GM21825 (cell line): ENCODE measurements around the gene CHRNA9.
"Not testable (repeated sequence)": the region's sequence is repeated elsewhere in the genome, so short reads cannot be mapped to it uniquely, and the experiment has no call there.

Experiments
- ATAC-seq: cut with Tn5 transposase; IDR thresholded peaks from one replicate; pipeline ENCODE4 v1.9.1; 2021; ENCODE audit warnings: mild to moderate bottlenecking, moderate library complexity; ENCODE audit not compliant: unreplicated experiment

CHRNA9 gene

GRCh38 chr4:40378619-40379018 is 43.5 kb downstream of the CHRNA9 start:
- ATAC-seq: no peak

GRCh38 chr4:40379248-40379647 is 44.1 kb downstream of the CHRNA9 start:
- ATAC-seq: no peak

DNA sequence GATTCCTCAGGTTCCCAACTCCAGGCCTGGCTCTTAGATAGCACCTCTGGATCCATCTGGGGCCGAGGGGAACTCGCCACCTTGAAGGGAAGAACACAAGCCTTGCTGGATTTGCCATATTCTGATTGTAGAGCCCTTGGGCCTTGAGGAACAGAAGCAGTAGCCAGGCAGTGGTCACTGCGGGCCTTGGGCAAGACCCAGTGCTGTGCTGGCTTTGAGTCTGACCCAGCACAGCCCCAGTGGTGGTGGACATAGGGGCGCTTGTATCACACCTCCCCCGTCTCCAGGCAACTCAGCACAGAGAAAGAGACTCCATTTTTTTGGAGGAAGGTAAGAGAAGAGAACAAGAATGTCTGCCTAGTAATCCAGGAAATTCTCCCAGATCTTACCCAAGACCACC is 45.5 kb downstream of the CHRNA9 start:
- no peak for ATAC-seq

DNA sequence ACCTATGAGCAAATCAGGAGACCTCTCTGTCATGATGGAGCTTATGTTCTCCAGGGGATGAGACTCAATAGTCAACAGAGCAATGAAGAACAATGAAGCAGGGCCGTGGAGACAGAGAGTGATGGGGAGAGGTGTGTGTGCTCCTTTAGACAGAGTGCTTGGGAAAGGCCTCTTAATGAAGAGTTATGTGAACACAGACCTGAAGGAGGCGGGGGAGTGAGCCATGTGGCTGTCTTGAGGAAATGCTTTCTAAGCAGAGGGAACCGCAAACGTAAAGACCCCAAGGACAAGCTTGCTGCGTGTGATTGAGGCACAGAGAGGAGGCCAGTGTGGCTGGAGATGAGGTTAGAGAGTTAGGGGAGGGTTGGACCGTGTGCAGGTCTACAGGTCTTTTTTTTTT is 53.1 kb downstream of the CHRNA9 start:
- ATAC-seq: no peak

GRCh38 chr4:40389986-40390385 is 54.9 kb downstream of the CHRNA9 start:
- ATAC-seq: no peak

GRCh38 chr4:40392241-40392640 is 57.1 kb downstream of the CHRNA9 start:
- ATAC-seq: not testable (repeated sequence)

DNA sequence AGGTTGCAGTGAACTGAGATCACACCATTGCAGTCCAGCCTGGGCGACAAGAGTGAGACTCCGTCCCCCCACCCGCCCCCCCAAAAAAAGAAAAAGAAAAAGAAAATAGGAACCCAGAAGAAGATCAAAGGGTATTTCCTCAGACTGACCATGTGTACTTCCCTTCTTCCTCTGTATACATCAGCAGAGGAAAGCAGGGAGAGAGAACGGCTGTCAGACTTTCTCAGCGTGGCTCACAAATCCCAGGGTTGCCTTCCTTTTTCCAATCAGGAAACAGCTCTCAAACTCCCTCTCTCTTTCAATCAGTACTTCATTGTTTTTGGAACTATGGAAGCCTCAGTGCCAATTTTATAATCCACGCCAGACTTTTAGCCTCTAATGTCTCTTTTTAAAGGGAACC is 59.1 kb downstream of the CHRNA9 start:
- ATAC-seq: no peak

GRCh38 chr4:40395166-40395900 is 60.2 kb downstream of the CHRNA9 start:
- ATAC-seq: no peak

- ATAC-seq: no peak
Observed at GRCh38 chr4:40395908-40396793, 61.0 kb downstream of the CHRNA9 start.

DNA sequence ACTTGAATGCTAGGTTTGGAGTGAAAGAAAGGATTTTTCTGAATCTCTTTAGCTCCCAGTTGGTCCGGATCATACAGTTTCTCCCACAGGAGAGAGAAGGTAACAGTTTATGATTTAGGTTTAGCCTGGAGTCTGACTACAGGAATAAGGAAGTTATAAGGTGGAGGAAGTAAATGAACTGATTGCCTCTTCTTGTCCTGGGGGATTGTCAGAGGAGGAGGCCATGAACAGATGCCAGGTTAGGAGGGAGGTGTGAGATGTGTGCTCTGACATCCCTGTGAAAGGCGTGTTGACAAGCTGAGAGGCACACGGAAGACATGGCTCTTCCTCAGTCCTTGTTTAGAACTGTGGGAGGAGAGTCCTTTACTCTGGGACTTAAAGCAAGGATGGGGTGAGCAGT is 64.4 kb downstream of the CHRNA9 start:
- ATAC-seq: no peak

- no peak for ATAC-seq
Observed at GRCh38 chr4:40401096-40401495, 66.0 kb downstream of the CHRNA9 start.

DNA sequence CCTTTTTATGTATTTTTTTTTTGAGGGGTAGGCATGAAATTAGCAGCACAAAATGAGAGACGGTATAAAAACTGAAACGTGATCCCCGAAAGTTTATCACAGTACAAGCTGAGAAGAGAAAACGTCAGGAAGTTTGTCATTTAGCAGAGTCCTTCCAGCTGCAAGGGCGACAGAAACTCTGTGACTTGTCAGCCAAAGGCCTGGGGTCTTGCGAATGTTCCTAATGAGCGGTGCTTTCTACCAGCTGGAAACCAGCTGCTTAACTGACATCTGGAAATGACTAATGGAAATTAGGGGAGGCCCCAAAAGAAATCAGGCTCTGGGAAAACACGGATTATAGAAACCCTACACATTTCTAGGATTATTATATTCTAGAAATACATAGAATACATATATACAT is 66.5 kb downstream of the CHRNA9 start:
- no peak for ATAC-seq

GRCh38 chr4:40402556-40402955 is 67.4 kb downstream of the CHRNA9 start:
- no peak for ATAC-seq

DNA sequence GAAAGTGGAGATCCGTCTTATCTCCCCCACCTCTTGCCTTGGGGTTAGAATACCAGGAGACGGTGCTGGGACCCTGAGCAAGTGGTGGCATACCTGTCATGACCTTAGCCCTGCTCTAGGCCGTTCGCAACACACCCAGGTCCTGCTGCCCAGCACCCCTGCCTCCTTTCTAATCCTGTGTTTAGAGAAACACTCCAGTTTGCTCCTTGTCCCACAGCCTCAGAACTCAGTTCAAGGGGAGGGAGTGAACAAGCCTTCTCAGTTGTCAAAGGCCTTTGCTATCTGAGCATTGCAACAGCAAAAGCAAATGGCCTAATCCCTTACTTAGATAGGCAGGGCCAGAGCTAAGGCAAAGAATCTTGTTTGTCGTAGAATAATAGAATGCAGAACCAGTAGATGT is 67.9 kb downstream of the CHRNA9 start:
- no peak for ATAC-seq
